NCI-H526 treated with DMSO at 0.1 percent for 48 hours (cell line): ENCODE results near the gene LRRC7.

Experiments used
- DNase-seq: peaks from one replicate; lab custom pipeline; 2025; lab: John Stamatoyannopoulos, UW

LRRC7 gene

GRCh38 chr1:70093250-70093975 is 525.7 kb downstream of the LRRC7 start:
- no peak for DNase-seq

GRCh38 chr1:70101231-70101630 is 533.5 kb downstream of the LRRC7 start:
- DNase-seq, result no peak

- DNase-seq, result no peak
Measured at GRCh38 chr1:70101774-70102173, 534.1 kb downstream of the LRRC7 start.

- no peak for DNase-seq
Measured at GRCh38 chr1:70103770-70104169, 536.0 kb downstream of the LRRC7 start.

- no peak for DNase-seq
Measured at GRCh38 chr1:70109241-70109640, 541.5 kb downstream of the LRRC7 start.

- no peak for DNase-seq
Measured at GRCh38 chr1:70112838-70113237, 545.1 kb downstream of the LRRC7 start.

GRCh38 chr1:70115315-70115714 is 547.6 kb downstream of the LRRC7 start:
- DNase-seq, result no peak

GRCh38 chr1:70117046-70117445 is 549.3 kb downstream of the LRRC7 start:
- DNase-seq, result no peak

- DNase-seq, result no peak
Measured at GRCh38 chr1:70134148-70134547, 566.4 kb downstream of the LRRC7 start.

GRCh38 chr1:70140343-70140742 is 572.6 kb downstream of the LRRC7 start:
- no peak for DNase-seq

- no peak for DNase-seq
Measured at GRCh38 chr1:70140894-70141293, 573.2 kb downstream of the LRRC7 start.

GRCh38 chr1:70142075-70142474 is 574.4 kb downstream of the LRRC7 start:
- no peak for DNase-seq

- no peak for DNase-seq
Measured at GRCh38 chr1:70143048-70143659, 575.4 kb downstream of the LRRC7 start.

GRCh38 chr1:70146488-70146887 is 578.8 kb downstream of the LRRC7 start:
- DNase-seq, result no peak

GRCh38 chr1:70150444-70150843 is 582.7 kb downstream of the LRRC7 start:
- no peak for DNase-seq

GRCh38 chr1:70153739-70154138 is 586.0 kb downstream of the LRRC7 start:
- DNase-seq, result no peak

- no peak for DNase-seq
Measured at GRCh38 chr1:70156529-70157120, 588.9 kb downstream of the LRRC7 start.

GRCh38 chr1:70164350-70164749 is 596.6 kb downstream of the LRRC7 start:
- no peak for DNase-seq

- DNase-seq, result no peak
Measured at GRCh38 chr1:70168283-70168682, 600.6 kb downstream of the LRRC7 start.

- no peak for DNase-seq
Measured at GRCh38 chr1:70169018-70169839, 601.5 kb downstream of the LRRC7 start.

- no peak for DNase-seq
Measured at GRCh38 chr1:70171512-70171911, 603.8 kb downstream of the LRRC7 start.
